Measurements from ENCODE around the gene PACSIN3. TPM values are rescaled to one million over a fixed set of nuclear protein-coding genes. Genes with fewer than 3 reads are reported as not detected.

PACSIN3 gene
- total RNA-seq, 4 donors from 2014 or later: 42.5 to 59.3 (median 53.5) TPM

GRCh38 chr11:47149782-47150181 lies 36.5 kb downstream of the PACSIN3 start:
- Histone ChIP-seq H3K27ac (no peak overlapping the region), H3K4me3 (no peak overlapping the region), H3K4me1 (peaks cover 40% of the 10 kb centered on the region), H3K27me3 (no peaks in the 10 kb centered on the region), H3K36me3 (no peaks in the 10 kb centered on the region), H3K9me3 (no peaks in the 10 kb centered on the region)
- no peak for DNase-seq (ENCODE audit: low spot score in 2 of 2)
- WGBS: 41% methylated on average over 2 of the region's 2 CpGs
- no peak for TF ChIP-seq POLR2AphosphoS5 (IDR thresholded peaks at IDR 0.05)
- no peak for TF ChIP-seq POLR2A (IDR thresholded peaks at IDR 0.05)
- no peak for TF ChIP-seq EP300 (IDR thresholded peaks at IDR 0.05)
- TF ChIP-seq CTCF (IDR thresholded peaks at IDR 0.05): no peak

GRCh38 chr11:47148903-47149531 lies 37.2 kb downstream of the PACSIN3 start:
- no peaks in the 10 kb centered on the region for H3K9me3 ChIP-seq
- WGBS: 28% methylated on average over 6 of the region's 10 CpGs
- H3K36me3 ChIP-seq: no peaks in the 10 kb centered on the region
- no peak overlapping the region for H3K4me3 ChIP-seq
- TF ChIP-seq POLR2A (IDR thresholded peaks at IDR 0.05) (no peak), POLR2AphosphoS5 (IDR thresholded peaks at IDR 0.05) (no peak), EP300 (IDR thresholded peaks at IDR 0.05) (no peak), CTCF (IDR thresholded peaks at IDR 0.05) (no peak)
- H3K4me1 ChIP-seq: peaks cover 46% of the 10 kb centered on the region
- DNase-seq (ENCODE audit: low spot score in 2 of 2): no peak
- no peak overlapping the region for H3K27ac ChIP-seq
- H3K27me3 ChIP-seq: no peaks in the 10 kb centered on the region

GRCh38 chr11:47148270-47148669 lies 38.0 kb downstream of the PACSIN3 start:
- Histone ChIP-seq H3K27ac (no peak overlapping the region), H3K9me3 (no peaks in the 10 kb centered on the region), H3K27me3 (no peaks in the 10 kb centered on the region), H3K4me3 (no peak overlapping the region), H3K4me1 (peaks cover 47% of the 10 kb centered on the region), H3K36me3 (no peaks in the 10 kb centered on the region)
- 90% methylated on average over 4 of the region's 4 CpGs for WGBS
- TF ChIP-seq POLR2A (IDR thresholded peaks at IDR 0.05) (no peak), EP300 (IDR thresholded peaks at IDR 0.05) (no peak), POLR2AphosphoS5 (IDR thresholded peaks at IDR 0.05) (no peak), CTCF (IDR thresholded peaks at IDR 0.05) (no peak)
- no peak for DNase-seq (ENCODE audit: low spot score in 2 of 2)

GRCh38 chr11:47147681-47148080 lies 38.6 kb downstream of the PACSIN3 start:
- Histone ChIP-seq H3K4me3 (no peak overlapping the region), H3K9me3 (no peaks in the 10 kb centered on the region), H3K27me3 (no peaks in the 10 kb centered on the region), H3K27ac (no peak overlapping the region), H3K4me1 (peaks cover 47% of the 10 kb centered on the region), H3K36me3 (no peaks in the 10 kb centered on the region)
- TF ChIP-seq POLR2A (IDR thresholded peaks at IDR 0.05): no peak
- no peak for TF ChIP-seq CTCF (IDR thresholded peaks at IDR 0.05)
- TF ChIP-seq POLR2AphosphoS5 (IDR thresholded peaks at IDR 0.05): no peak
- no peak for TF ChIP-seq EP300 (IDR thresholded peaks at IDR 0.05)
- WGBS: 77% methylated on average over 7 of the region's 7 CpGs
- no peak for DNase-seq (ENCODE audit: low spot score in 2 of 2)

- H3K27me3 ChIP-seq: no peaks in the 10 kb centered on the region
- WGBS: 94% methylated on average over 2 of the region's 2 CpGs
- no peaks in the 10 kb centered on the region for H3K36me3 ChIP-seq
These were observed 39.0 kb downstream of the PACSIN3 start for GRCh38 chr11:47147250-47147649.

More at GRCh38 chr11:47147250-47147649, 39.0 kb downstream of the PACSIN3 start:
- Histone ChIP-seq H3K9me3 (no peaks in the 10 kb centered on the region), H3K4me3 (no peak overlapping the region), H3K4me1 (peaks cover 48% of the 10 kb centered on the region), H3K27ac (no peak overlapping the region)
- TF ChIP-seq EP300 (IDR thresholded peaks at IDR 0.05) (no peak), CTCF (IDR thresholded peaks at IDR 0.05) (no peak), POLR2AphosphoS5 (IDR thresholded peaks at IDR 0.05) (no peak), POLR2A (IDR thresholded peaks at IDR 0.05) (no peak)
- DNase-seq (ENCODE audit: low spot score in 2 of 2): no peak
